A673 (cell line): ENCODE results near the gene TXNRD2.

ENCODE experiments used
- CTCF ChIP-seq: fragments of 300-800, 200-600 bp; sonication (generic); conservative IDR thresholded peaks from 2 replicates; pipeline ENCODE4 v1.5.1; 2017; ENCODE audit warnings: low read depth, mild to moderate bottlenecking, antibody characterized with exemption, low read length, moderate library complexity, mixed read lengths
- EZH2 ChIP-seq: fragments of 200-600 bp; sonication (generic); IDR thresholded peaks from 2 replicates; pipeline ENCODE4 v1.6.1; 2017; ENCODE audit warnings: borderline replicate concordance, low read depth, mild to moderate bottlenecking, mixed read lengths, antibody characterized with exemption, low read length; ENCODE audit not compliant: poor library complexity, severe bottlenecking

- TF ChIP-seq CTCF (no peak), EZH2 (no peak)
These were observed 35.1 kb upstream of the TXNRD2 start for GRCh38 chr22:19976671-19977070.
